Motor neuron (in vitro differentiated cells): ENCODE measurements around the gene SPINK4. TPM values are rescaled to one million over a fixed set of nuclear protein-coding genes. Genes with fewer than 3 reads are reported as not detected.

Experiments
- ATAC-seq, 8 experiments: fragments of 200-7000 bp; cut with Tn5 transposase; replicated peaks in 6 of 8; 2 replicates each; pipeline ENCODE4 v1.8.0; 2021; ENCODE audit warnings: mild to moderate bottlenecking in 8 of 8, moderate library complexity in 8 of 8
- H3K27ac ChIP-seq, 2 donors: fragments of 250-450 bp; sonication (Bioruptor Pico); 2 replicates each; pipeline ENCODE4 v1.9.0; 2021; ENCODE audit warnings: antibody characterized with exemption in 2 of 2, mild to moderate bottlenecking in 2 of 2, moderate library complexity in 1 of 2
- H3K4me1 ChIP-seq, 2 donors: fragments of 250-450 bp; sonication (Bioruptor Pico); replicated peaks in 1 of 2; 2 replicates each; pipeline ENCODE4 v1.6.1; 2021; ENCODE audit warnings: antibody characterized with exemption in 2 of 2, mild to moderate bottlenecking in 2 of 2, moderate library complexity in 1 of 2
- H3K4me3 ChIP-seq, 5 donors: fragments of 250-450 bp; sonication (Bioruptor Pico); 2 replicates each; pipeline ENCODE4 v1.9.0; 2021; ENCODE audit warnings: antibody characterized with exemption in 5 of 5, mild to moderate bottlenecking in 5 of 5, moderate library complexity in 4 of 5
- WGBS, 10 experiments: fragments of 450-650 bp; shearing (Covaris generic); methylation state at CpG; one replicate each; pipeline ENCODE4 v1.0.0; 2022; 5-methylcytosine and 5-hydroxymethylcytosine counted together
- in situ Hi-C, 9 experiments: fragments of 400-800 bp; cut with MboI; loops; one replicate each; pipeline ENCODE4 v1.15.0; 2021; ENCODE audit warnings: low sequenced_read_pairs in 9 of 9, low pct_unique_long_range_greater_than_20kb in 2 of 9; ENCODE audit not compliant: unreplicated experiment in 9 of 9
- total RNA-seq, 8 experiments: library from RNA; unstranded; fragments of 300-600 nt; gene quantifications; 2 replicates each; pipeline versions ENCODE4 v1.2.3 to v1.2.4, GENCODE V29; 2022

Gene SPINK4
- total RNA-seq, 8 experiments from 2014 or later = not detected

GRCh38 chr9:33232815-33233214, 7.2 kb upstream of the SPINK4 start:
- WGBS, 10 experiments = 61 to 100% (median 86%) methylated on average over 1 to 6 of the region's 6 CpGs
- in situ Hi-C loops = loop anchor here in 2 of 9 experiments (10.0 to 25.0 kb wide), 2 partner anchors 146 to 158 kb away; partner anchors contain the start of gene SMU1 (in 2 of the 2)

GRCh38 chr9:33233626-33234342, 6.2 kb upstream of the SPINK4 start:
- in situ Hi-C loops = loop anchor here in 2 of 9 experiments (10.0 to 25.0 kb wide), 2 partner anchors 146 to 159 kb away; partner anchors contain the start of gene SMU1 (in 2 of the 2)
- H3K4me3 ChIP-seq = no peak overlapping the region
- ATAC-seq = peak in 4 of 8 experiments; percentile 18 to 95 (median 94)
- H3K4me1 ChIP-seq = no peaks in the 10 kb centered on the region
- no peak overlapping the region for H3K27ac ChIP-seq
- 71% methylated on average over 1 of the region's 1 CpG; no CpG with 5 or more reads in 9 of the 10 experiments for WGBS, 10 experiments

More at GRCh38 chr9:33232815-33233214, 7.2 kb upstream of the SPINK4 start:
- no peak for ATAC-seq
- Histone ChIP-seq H3K27ac (no peak overlapping the region), H3K4me3 (no peak overlapping the region), H3K4me1 (no peaks in the 10 kb centered on the region)

DNA sequence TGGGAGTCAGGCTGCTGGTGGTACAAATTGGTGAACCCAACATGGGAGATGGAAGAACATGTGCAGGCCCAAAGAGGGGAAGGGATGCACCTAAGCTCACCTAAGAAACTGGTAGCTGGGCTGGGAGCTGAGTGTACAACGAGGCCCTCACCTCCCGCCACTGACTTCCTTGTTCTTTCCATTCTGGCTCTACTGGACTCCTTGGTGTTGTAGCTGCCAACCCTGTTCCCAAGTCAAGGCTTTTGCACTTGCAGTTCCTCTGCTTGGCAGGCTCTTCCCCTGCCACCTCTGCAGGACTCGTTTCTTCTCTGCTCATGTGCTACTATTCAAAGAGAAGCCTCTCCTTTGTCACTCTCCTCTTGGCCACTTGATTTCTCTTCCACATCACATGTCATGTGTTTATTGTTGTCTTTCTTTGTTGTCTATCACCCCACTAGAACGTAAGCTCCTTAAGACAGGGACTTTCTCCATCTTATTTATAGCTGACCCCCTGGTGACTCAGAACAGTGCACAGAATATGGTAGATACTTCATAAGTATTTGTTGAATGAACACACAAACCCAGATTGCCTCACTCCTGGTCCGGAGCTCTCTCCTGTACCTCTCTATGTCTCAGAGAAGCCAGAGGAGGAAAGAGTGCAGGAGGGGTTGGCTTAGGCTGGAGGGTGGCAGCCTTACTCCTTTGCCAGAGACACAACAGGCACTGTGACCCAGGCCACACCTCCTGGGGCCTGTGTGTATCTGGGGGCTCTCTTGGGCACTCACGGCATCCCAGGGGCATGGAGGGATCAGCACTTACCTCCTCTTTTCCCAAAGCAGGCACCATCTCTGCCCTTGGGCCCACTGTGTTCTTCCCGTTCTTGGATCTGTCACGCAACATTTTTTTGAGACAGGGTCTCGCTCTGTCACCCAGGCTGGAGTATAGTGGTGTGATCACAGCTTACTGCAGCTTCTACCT, 5.2 kb upstream of the SPINK4 start:
- H3K4me3 ChIP-seq = no peak overlapping the region
- H3K4me1 ChIP-seq = no peaks in the 10 kb centered on the region
- no peak overlapping the region for H3K27ac ChIP-seq
- WGBS, 10 experiments = 17 to 100% (median 74%) methylated on average over 1 to 6 of the region's 9 CpGs; no CpG with 5 or more reads in 1 of the 10 experiments
- in situ Hi-C loops = loop anchor here in 2 of 9 experiments (10.0 to 25.0 kb wide), 2 partner anchors 147 to 160 kb away; partner anchors contain the start of gene SMU1 (in 2 of the 2)
- ATAC-seq = no peak

DNA sequence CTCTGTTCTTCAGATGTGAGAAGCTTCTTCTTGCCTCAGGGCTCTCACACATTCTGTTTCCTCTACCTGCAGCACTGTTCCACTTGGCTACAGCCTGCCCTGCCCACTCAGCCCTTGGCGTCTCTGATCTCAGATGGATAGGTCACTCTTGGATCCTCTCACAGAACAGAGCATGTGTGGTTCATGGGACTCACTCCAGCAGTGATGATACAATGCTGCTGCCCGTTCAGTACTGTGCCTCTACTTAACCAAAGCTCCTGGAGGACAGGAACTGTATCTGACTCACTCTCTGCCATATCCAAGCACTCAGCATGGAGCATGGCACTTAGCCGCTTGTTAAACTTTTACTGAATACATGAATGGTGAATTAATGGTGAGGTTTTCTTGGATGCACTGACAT, 3.4 kb upstream of the SPINK4 start:
- no peak overlapping the region for H3K27ac ChIP-seq
- in situ Hi-C loops = loop anchor here in 2 of 9 experiments (10.0 to 25.0 kb wide), 2 partner anchors 149 to 162 kb away; partner anchors contain the start of gene SMU1 (in 2 of the 2)
- H3K4me1 ChIP-seq = no peaks in the 10 kb centered on the region
- ATAC-seq = no peak
- H3K4me3 ChIP-seq = no peak overlapping the region
- 40 to 100% (median 72%) methylated on average over 1 to 3 of the region's 3 CpGs; no CpG with 5 or more reads in 3 of the 10 experiments for WGBS, 10 experiments

- in situ Hi-C loops = loop anchor here in 1 of 9 experiments (25.0 kb wide), 1 partner anchor 154 kb away; the partner anchor contains the start of gene SMU1
- WGBS, 10 experiments = 60 to 81% (median 75%) methylated on average over 1 to 4 of the region's 5 CpGs; no CpG with 5 or more reads in 6 of the 10 experiments
- ATAC-seq = peak in 1 of 8 experiments; percentile 20
- no peak overlapping the region for H3K4me3 ChIP-seq
- H3K27ac ChIP-seq = no peak overlapping the region
- no peaks in the 10 kb centered on the region for H3K4me1 ChIP-seq
Measured at GRCh38 chr9:33241298-33241697, 1.3 kb downstream of the SPINK4 start.

GRCh38 chr9:33242609-33243134, 2.7 kb downstream of the SPINK4 start:
- WGBS, 10 experiments = 38 to 100% (median 79%) methylated on average over 2 to 6 of the region's 6 CpGs
- in situ Hi-C loops = loop anchor here in 1 of 9 experiments (25.0 kb wide), 1 partner anchor 155 kb away; the partner anchor contains the start of gene SMU1
- no peak for ATAC-seq
- Histone ChIP-seq H3K4me3 (no peak overlapping the region), H3K27ac (no peak overlapping the region), H3K4me1 (no peaks in the 10 kb centered on the region)

GRCh38 chr9:33244137-33244784, 4.3 kb downstream of the SPINK4 start:
- 76 to 100% (median 87%) methylated on average over 3 to 7 of the region's 9 CpGs; no CpG with 5 or more reads in 4 of the 10 experiments for WGBS, 10 experiments
- H3K27ac ChIP-seq = no peak overlapping the region
- in situ Hi-C loops = loop anchor here in 1 of 9 experiments (25.0 kb wide), 1 partner anchor 157 kb away; the partner anchor contains the start of gene SMU1
- no peak overlapping the region for H3K4me3 ChIP-seq
- ATAC-seq = no peak
- no peaks in the 10 kb centered on the region for H3K4me1 ChIP-seq

DNA sequence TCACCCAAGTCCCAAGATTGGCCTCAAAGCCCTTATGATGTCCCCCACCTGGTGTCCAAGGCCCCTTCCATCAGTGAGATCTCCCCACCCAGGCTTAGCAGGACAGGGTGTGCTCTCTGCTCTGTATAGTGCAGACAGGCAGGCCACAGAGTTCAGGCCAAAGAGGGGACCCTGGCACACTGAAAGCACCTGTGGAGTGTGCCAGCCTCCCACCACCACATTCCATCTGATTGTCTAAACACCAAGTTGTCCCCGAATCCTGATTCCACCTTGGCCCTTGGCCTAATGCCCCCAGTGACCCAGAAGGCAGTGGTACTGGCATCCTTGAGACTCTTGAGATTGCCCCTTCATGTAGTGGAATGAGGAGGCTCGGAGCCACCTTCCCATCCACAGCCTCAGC, 5.4 kb downstream of the SPINK4 start:
- no peak overlapping the region for H3K27ac ChIP-seq
- WGBS, 10 experiments = 60 to 100% (median 90%) methylated on average over 1 to 2 of the region's 2 CpGs; no CpG with 5 or more reads in 3 of the 10 experiments
- no peak overlapping the region for H3K4me3 ChIP-seq
- no peak for ATAC-seq
- H3K4me1 ChIP-seq = no peaks in the 10 kb centered on the region
- in situ Hi-C loops = loop anchor here in 1 of 9 experiments (25.0 kb wide), 1 partner anchor 158 kb away; the partner anchor contains the start of gene SMU1

- no peak for ATAC-seq
- in situ Hi-C loops = loop anchor here in 1 of 9 experiments (25.0 kb wide), 1 partner anchor 159 kb away; the partner anchor contains the start of gene SMU1
- Histone ChIP-seq H3K4me1 (no peaks in the 10 kb centered on the region), H3K4me3 (no peak overlapping the region), H3K27ac (no peak overlapping the region)
- WGBS, 10 experiments = 71 to 100% (median 95%) methylated on average over 1 to 7 of the region's 9 CpGs; no CpG with 5 or more reads in 4 of the 10 experiments
Measured at GRCh38 chr9:33246269-33246860, 6.4 kb downstream of the SPINK4 start.

GRCh38 chr9:33248606-33249005, 8.6 kb downstream of the SPINK4 start:
- in situ Hi-C loops = loop anchor here in 1 of 9 experiments (25.0 kb wide), 1 partner anchor 161 kb away; the partner anchor contains the start of gene SMU1
- no peaks in the 10 kb centered on the region for H3K4me1 ChIP-seq
- 80 to 100% (median 100%) methylated on average over 1 to 2 of the region's 3 CpGs; no CpG with 5 or more reads in 7 of the 10 experiments for WGBS, 10 experiments
- no peak overlapping the region for H3K4me3 ChIP-seq
- H3K27ac ChIP-seq = no peak overlapping the region
- ATAC-seq = no peak

GRCh38 chr9:33249087-33249658, 9.2 kb downstream of the SPINK4 start:
- 10 to 90% (median 70%) methylated on average over 1 to 6 of the region's 6 CpGs; no CpG with 5 or more reads in 3 of the 10 experiments for WGBS, 10 experiments
- H3K27ac ChIP-seq = no peak overlapping the region
- no peaks in the 10 kb centered on the region for H3K4me1 ChIP-seq
- no peak overlapping the region for H3K4me3 ChIP-seq
- peak in 1 of 8 experiments; percentile 6 for ATAC-seq
- in situ Hi-C loops = loop anchor here in 1 of 9 experiments (25.0 kb wide), 1 partner anchor 162 kb away; the partner anchor contains the start of gene SMU1
